OCI-LY7 (cell line): ENCODE results near the gene ZNF431. TPM values are rescaled to one million over a fixed set of nuclear protein-coding genes. Genes with fewer than 3 reads are reported as not detected.

Experiments
- BruUV-seq: library from RNA; stranded (reverse); fragments of 400-500 nt; replicated peaks from 2 replicates; lab custom pipeline; 2021; lab: Mats Ljungman, UMichigan
- CTCF ChIA-PET: fragments of 300-600 bp; sonication (Branson Sonifier 250); formaldehyde crosslinking; loops from one replicate; lab custom pipeline; 2022; ENCODE audit warnings: antibody characterized with exemption; ENCODE audit not compliant: unreplicated experiment; lab: Charles Lee
- POLR2A ChIA-PET: fragments of 300-600 bp; sonication (Branson Sonifier 250); formaldehyde crosslinking; loops from one replicate; lab custom pipeline; 2022; ENCODE audit warnings: antibody characterized with exemption; lab: Charles Lee
- DNase-seq: peaks from one replicate; pipeline ENCODE4 v3.0.0-alpha.2; 2015; ENCODE audit warnings: low spot score
- H2AFZ ChIP-seq: fragments of 200-600 bp; sonication (generic), shearing (Covaris generic); 2 replicates; pipeline ENCODE4 v1.6.1; 2014; ENCODE audit warnings: mild to moderate bottlenecking, antibody characterized with exemption, low read length, moderate library complexity
- H3K27ac ChIP-seq: fragments of 200-600 bp; sonication (generic); 2 replicates; pipeline ENCODE4 v1.5.1; 2014; ENCODE audit warnings: mixed run types, low read depth, mild to moderate bottlenecking, moderate library complexity, low read length, inconsistent platforms; ENCODE audit not compliant: poor library complexity, severe bottlenecking
- H3K36me3 ChIP-seq: fragments of 200-600 bp; sonication (generic); 2 replicates; pipeline ENCODE4 v1.6.1; 2014; ENCODE audit warnings: mild to moderate bottlenecking, antibody characterized with exemption, low read length, moderate library complexity, mixed read lengths; ENCODE audit not compliant: insufficient read depth
- H3K4me1 ChIP-seq: fragments of 200-600 bp; sonication (generic); 2 replicates; pipeline ENCODE4 v1.5.1; 2014; ENCODE audit warnings: mild to moderate bottlenecking, low read length; ENCODE audit not compliant: insufficient read depth, poor library complexity, severe bottlenecking
- H3K4me2 ChIP-seq: fragments of 200-600 bp; sonication (generic); 2 replicates; pipeline ENCODE4 v1.6.1; 2014; ENCODE audit warnings: mild to moderate bottlenecking, low read length
- H3K4me3 ChIP-seq: fragments of 200-600 bp; sonication (generic); 2 replicates; pipeline ENCODE4 v1.5.1; 2014; ENCODE audit warnings: mild to moderate bottlenecking, low read depth, low read length; ENCODE audit not compliant: poor library complexity, severe bottlenecking
- H3K79me2 ChIP-seq: fragments of 200-600 bp; sonication (generic); 2 replicates; pipeline ENCODE4 v1.6.1; 2016; ENCODE audit warnings: low read depth, mild to moderate bottlenecking, low read length, moderate library complexity, mixed read lengths; ENCODE audit not compliant: insufficient read depth
- H3K9me2 ChIP-seq: fragments of 200-600 bp; sonication (generic); 2 replicates; pipeline ENCODE4 v1.6.1; 2016; ENCODE audit warnings: mild to moderate bottlenecking, low read length, mixed read lengths; ENCODE audit not compliant: insufficient read depth
- H3K9me3 ChIP-seq: fragments of 200-600 bp; sonication (generic); 2 replicates; pipeline ENCODE4 v1.6.1; 2014; ENCODE audit warnings: mild to moderate bottlenecking, mixed run types, low read length, mixed read lengths
- H4K20me1 ChIP-seq: fragments of 200-600 bp; sonication (generic); 2 replicates; pipeline ENCODE4 v1.6.1; 2014; ENCODE audit warnings: mild to moderate bottlenecking, antibody characterized with exemption, low read length, moderate library complexity, mixed read lengths; ENCODE audit not compliant: insufficient read depth
- CTCF ChIP-seq: fragments of 200-600 bp; sonication (generic); conservative IDR thresholded peaks from 2 replicates; pipeline ENCODE4 v1.5.1; 2014; ENCODE audit warnings: mild to moderate bottlenecking, antibody characterized with exemption, low read length, moderate library complexity, mixed read lengths
- EZH2phosphoT487 ChIP-seq: fragments of 200-600 bp; sonication (generic); IDR thresholded peaks from 2 replicates; pipeline ENCODE4 v1.6.1; 2018; ENCODE audit warnings: low read depth, borderline replicate concordance, mild to moderate bottlenecking, mixed run types, antibody characterized with exemption, low read length, moderate library complexity, mixed read lengths
- intact Hi-C: fragments of 100-400 bp; cut with micrococcal nuclease; formaldehyde crosslinking; loops from one replicate; pipeline ENCODE4 v1.10.0; 2022; ENCODE audit not compliant: unreplicated experiment
- total RNA-seq, 2 experiments: library from RNA; depleted of rRNA in 1 of 2; stranded (reverse); fragments of >200 nt in 1 of 2; shearing (Covaris generic) in 1 of 2; gene quantifications; 2 replicates each; pipeline ENCODE4 v1.2.3, GENCODE V29; 2014 to 2022

The ZNF431 gene
- total RNA-seq, 2 experiments from 2014 or later, result 26.6 to 34.5 TPM

- TF ChIP-seq CTCF (no peak), EZH2phosphoT487 (no peak)
- CTCF ChIA-PET, result no interaction called here
- no peak overlapping the region for H2AFZ ChIP-seq
- no peaks in the 10 kb centered on the region for H4K20me1 ChIP-seq
- no peaks in the 10 kb centered on the region for H3K9me2 ChIP-seq
- BruUV-seq, result no TSS peak
- H3K4me1 ChIP-seq, result no peaks in the 10 kb centered on the region
- intact Hi-C loops, result no loop called here
- H3K36me3 ChIP-seq, result peaks cover 85% of the 10 kb centered on the region
- no peak for DNase-seq
- peaks cover 69% of the 10 kb centered on the region for H3K79me2 ChIP-seq
- H3K4me2 ChIP-seq, result no peak overlapping the region
- H3K27ac ChIP-seq, result no peak overlapping the region
- no peak overlapping the region for H3K4me3 ChIP-seq
- H3K9me3 ChIP-seq, result peaks cover 24% of the 10 kb centered on the region; the same call in 1 of the 2 replicates
- POLR2A ChIA-PET, result interaction anchor here (1.6 kb wide), 1 partner anchor 16 kb away, joined by 5 read pairs; no protein-coding TSS in a partner anchor
Measured at GRCh38 chr19:21158523-21159135, 16.8 kb downstream of the ZNF431 start.

- H3K9me3 ChIP-seq, result no peaks in the 10 kb centered on the region
- no TSS peak for BruUV-seq
- ChIA-PET POLR2A (interaction anchor here (0.7 to 1.4 kb wide), 2 partner anchors 17 to 165 kb away, joined by 3 to 6 read pairs; partner anchors contain the start of gene ZNF708), CTCF (interaction anchor here (1.0 kb wide), 1 partner anchor 23 kb away, joined by 4 read pairs; the partner anchor contains the start of gene ZNF431)
- no peak for DNase-seq
- H2AFZ ChIP-seq, result no peak overlapping the region
- no peaks in the 10 kb centered on the region for H3K4me1 ChIP-seq
- no peak overlapping the region for H3K4me3 ChIP-seq
- no peaks in the 10 kb centered on the region for H4K20me1 ChIP-seq
- H3K79me2 ChIP-seq, result peaks cover 33% of the 10 kb centered on the region; the same call in 1 of the 2 replicates
- TF ChIP-seq CTCF, result no peak
- intact Hi-C loops, result no loop called here
- H3K9me2 ChIP-seq, result no peaks in the 10 kb centered on the region
- H3K36me3 ChIP-seq, result peaks cover 97% of the 10 kb centered on the region
- H3K27ac ChIP-seq, result no peak overlapping the region
- no peak overlapping the region for H3K4me2 ChIP-seq
Measured at GRCh38 chr19:21164541-21164940, 22.7 kb downstream of the ZNF431 start.

DNA sequence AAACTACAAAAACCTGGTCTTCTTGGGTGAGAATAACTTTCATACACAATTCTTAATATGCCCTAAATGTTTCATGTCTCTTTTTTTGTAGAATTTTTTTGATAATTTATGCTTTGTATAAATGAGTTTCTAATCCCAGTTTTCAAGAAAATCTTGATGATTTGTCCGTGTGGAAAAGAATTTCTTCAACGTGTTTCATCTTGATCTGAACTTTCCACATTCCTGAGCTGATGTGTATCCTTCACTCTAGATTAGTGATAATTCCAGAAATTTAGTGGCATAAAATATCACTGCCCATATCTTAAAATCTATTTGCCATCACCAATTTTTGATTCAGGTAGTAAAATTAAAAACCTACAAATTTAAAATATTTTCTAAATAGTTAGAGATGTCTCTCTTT lies 24.6 kb downstream of the ZNF431 start:
- no peak overlapping the region for H3K27ac ChIP-seq
- H3K36me3 ChIP-seq, result peaks cover 97% of the 10 kb centered on the region
- H3K4me2 ChIP-seq, result no peak overlapping the region
- H3K9me3 ChIP-seq, result no peaks in the 10 kb centered on the region
- no peak for TF ChIP-seq CTCF
- no peak for TF ChIP-seq EZH2phosphoT487
- no peaks in the 10 kb centered on the region for H3K4me1 ChIP-seq
- H3K9me2 ChIP-seq, result no peaks in the 10 kb centered on the region
- BruUV-seq, result no TSS peak
- H4K20me1 ChIP-seq, result no peaks in the 10 kb centered on the region
- intact Hi-C loops, result no loop called here
- ChIA-PET CTCF (no interaction called here), POLR2A (no interaction called here)
- no peak overlapping the region for H3K4me3 ChIP-seq
- no peak for DNase-seq
- H2AFZ ChIP-seq, result no peak overlapping the region
- H3K79me2 ChIP-seq, result peaks cover 14% of the 10 kb centered on the region; the same call in 1 of the 2 replicates
